HepG2 (cell line): ENCODE data around the gene ZFP36. TPM values are rescaled to one million over a fixed set of nuclear protein-coding genes. Genes with fewer than 3 reads are reported as not detected.
A peak's percentile ranks its signal among the peaks of the same experiment; 100 is the strongest.

Experiments
- HMGXB4 ChIP-seq, 2 experiments: sonication (generic) in 1 of 2; formaldehyde crosslinking in 1 of 2; IDR thresholded peaks; 2 replicates each; pipeline versions ENCODE4 v1.4.0 to v1.6.1; 2018 to 2020; ENCODE audit warnings: missing genetic modification reagents in 2 of 2, borderline replicate concordance in 1 of 2, low read depth in 1 of 2, mild to moderate bottlenecking in 1 of 2, missing biosample characterization in 1 of 2
- PRDM10 ChIP-seq: sonication (generic); formaldehyde crosslinking; IDR thresholded peaks from 2 replicates; pipeline ENCODE4 v1.4.0; 2020; ENCODE audit warnings: low read depth, missing genetic modification reagents
- PRDM15 ChIP-seq: sonication (generic); formaldehyde crosslinking; IDR thresholded peaks from 2 replicates; pipeline ENCODE4 v1.4.0; 2020; ENCODE audit warnings: missing genetic modification reagents
- SNAPC2 ChIP-seq: sonication (generic); formaldehyde crosslinking; IDR thresholded peaks from 2 replicates; pipeline ENCODE4 v1.8.1; 2022; ENCODE audit warnings: mild to moderate bottlenecking, missing genetic modification reagents
- TSC22D2 ChIP-seq: sonication (generic); formaldehyde crosslinking; IDR thresholded peaks from 2 replicates; pipeline ENCODE4 v1.5.1; 2020; ENCODE audit warnings: missing genetic modification reagents, mild to moderate bottlenecking, borderline replicate concordance
- YEATS2 ChIP-seq: sonication (generic); formaldehyde crosslinking; IDR thresholded peaks from 2 replicates; pipeline ENCODE4 v1.4.0; 2020; ENCODE audit warnings: missing genetic modification reagents, borderline replicate concordance
- ZFP1 ChIP-seq: IDR thresholded peaks from 2 replicates; pipeline ENCODE4 v1.6.1; 2016
- ZNF292 ChIP-seq: sonication (generic); formaldehyde crosslinking; IDR thresholded peaks from 2 replicates; pipeline ENCODE4 v1.8.1; 2022; ENCODE audit warnings: mild to moderate bottlenecking, low read depth, missing genetic modification reagents, borderline replicate concordance
- ZNF644 ChIP-seq: IDR thresholded peaks from 2 replicates; pipeline ENCODE4 v1.6.1; 2016; ENCODE audit warnings: low read depth
- ZNF646 ChIP-seq: sonication (generic); formaldehyde crosslinking; IDR thresholded peaks from 2 replicates; pipeline ENCODE4 v1.9.0; 2021; ENCODE audit warnings: mild to moderate bottlenecking, missing genetic modification reagents
- ZNF891 ChIP-seq: sonication (generic); formaldehyde crosslinking; IDR thresholded peaks from 2 replicates; pipeline ENCODE4 v1.5.0; 2020; ENCODE audit warnings: mild to moderate bottlenecking, missing genetic modification reagents
- polyA plus RNA-seq, 8 experiments: library from polyadenylated mRNA; depleted of rRNA in 3 of 8; stranded (reverse) in 7 of 8; unstranded in 1 of 8; fragments of >200 nt; fragmentation: Illumina TruSeq in 4 of 8; extraction: Trizol in 4 of 8; gene quantifications; 2 replicates each; pipeline versions ENCODE4 v1.2.1 to v1.2.3, GENCODE V29; 2011 to 2016; ENCODE audit warnings: low read depth in 4 of 8, missing spikeins in 1 of 8, mixed read lengths in 1 of 8; ENCODE audit not compliant: insufficient read depth in 1 of 8
- total RNA-seq, 5 experiments: library from RNA; depleted of rRNA; stranded (reverse); fragments of >200 nt; fragmentation: Illumina TruSeq; extraction: Trizol; gene quantifications; 2 replicates each; pipeline ENCODE4 v1.2.3, GENCODE V29; 2016; ENCODE audit warnings: low read depth in 1 of 5

Gene ZFP36
- total and polyA plus RNA-seq, 2 of the 13 experiments (the other 11 are each of a cell fraction or from before 2014, with no cell fraction given) = 1.4 to 1.7 TPM

GRCh38 chr19:39428283-39429112 lies 21.9 kb downstream of the ZFP36 start (continued):
- TF ChIP-seq PRDM15 (CRISPR knock-in tag) = peak; percentile 55; the same call in 1 of the 2 replicates
- TF ChIP-seq TSC22D2 (CRISPR knock-in tag) = 0 out of 2 replicates have a peak, but pooled peaks have one; percentile 14
- peak in 1 of 2 experiments; percentile 48; a peak in 1 of 4 replicates for TF ChIP-seq HMGXB4 (CRISPR knock-in tag; IDR thresholded peaks at IDR 0.05; ENCODE audit: borderline replicate concordance in 1 of 2, low read depth in 1 of 2)
- TF ChIP-seq ZNF646 = no peak
- TF ChIP-seq YEATS2 = peak; percentile 35; the same call in 1 of the 2 replicates
- no peak for TF ChIP-seq ZNF644 (CRISPR knock-in tag)
- 0 out of 2 replicates have a peak, but pooled peaks have one; percentile 36 for TF ChIP-seq ZNF292 (CRISPR knock-in tag)
- no peak for TF ChIP-seq ZFP1
- TF ChIP-seq SNAPC2 (CRISPR knock-in tag) = no peak
- TF ChIP-seq PRDM10 = peak; percentile 77; the same call in 1 of the 2 replicates
- no peak for TF ChIP-seq ZNF891
